GM18520 (cell line): ENCODE data around the gene PRDM12.

Source experiments
- ATAC-seq: cut with Tn5 transposase; IDR thresholded peaks from one replicate; pipeline ENCODE4 v1.9.1; 2021; ENCODE audit not compliant: unreplicated experiment

Gene PRDM12

DNA sequence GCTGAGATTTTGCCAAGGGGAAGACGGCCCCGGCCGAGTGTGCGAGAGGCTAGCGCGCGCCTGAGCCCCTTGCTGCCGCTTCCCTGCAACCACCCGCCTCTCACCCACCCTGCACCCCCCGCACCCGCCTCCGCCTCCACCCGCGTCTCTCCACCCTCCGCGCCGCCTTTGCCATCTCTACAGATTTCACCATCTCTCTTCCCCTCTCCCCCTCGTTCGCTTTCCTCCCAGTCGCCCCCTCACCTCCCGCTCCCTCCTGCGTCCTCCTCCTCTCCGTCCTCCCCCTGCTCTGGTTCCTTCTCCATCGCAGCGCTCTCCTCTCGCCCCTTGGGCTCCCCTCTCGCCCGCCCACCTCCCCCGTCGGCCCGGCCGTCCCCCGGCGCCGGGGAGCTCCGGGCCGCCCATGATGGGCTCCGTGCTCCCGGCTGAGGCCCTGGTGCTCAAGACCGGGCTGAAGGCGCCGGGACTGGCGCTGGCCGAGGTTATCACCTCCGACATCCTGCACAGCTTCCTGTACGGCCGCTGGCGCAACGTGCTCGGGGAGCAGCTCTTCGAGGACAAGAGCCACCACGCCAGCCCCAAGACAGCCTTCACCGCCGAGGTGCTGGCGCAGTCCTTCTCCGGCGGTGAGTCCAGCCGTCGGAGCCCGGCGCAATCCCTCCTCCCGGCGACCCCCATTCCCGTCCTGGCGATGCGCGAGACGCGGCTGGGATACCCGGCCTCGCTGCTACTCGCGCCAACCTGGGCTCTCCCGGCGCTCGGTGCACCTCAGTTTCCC, at the start of gene PRDM12:
Gene PRDM12 (plus strand): TSS at position 344 of the 778 bp plus-strand sequence. CDS start 60 bp downstream, at position 404.
- no peak for ATAC-seq

DNA sequence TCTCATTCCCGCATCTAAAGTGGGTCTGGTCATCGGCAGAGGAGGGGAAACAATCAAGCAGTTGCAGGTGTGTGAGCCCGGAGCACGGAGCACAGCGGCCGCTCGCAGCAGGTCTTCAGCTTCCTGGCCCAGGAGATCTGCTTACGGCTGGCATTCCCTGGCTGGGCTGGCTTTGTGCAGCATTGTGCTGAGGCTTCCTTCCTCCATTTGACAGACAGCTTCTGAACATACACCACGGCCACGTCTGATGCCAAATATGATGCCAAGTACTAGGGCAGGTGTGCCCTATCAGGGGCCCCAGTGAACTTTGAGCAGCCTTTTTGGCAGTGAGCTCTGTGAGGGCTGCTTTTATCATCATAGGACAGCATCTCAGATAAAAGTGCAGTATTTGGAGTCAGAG, 47.9 kb upstream of the PRDM12 start:
- no peak for ATAC-seq

DNA sequence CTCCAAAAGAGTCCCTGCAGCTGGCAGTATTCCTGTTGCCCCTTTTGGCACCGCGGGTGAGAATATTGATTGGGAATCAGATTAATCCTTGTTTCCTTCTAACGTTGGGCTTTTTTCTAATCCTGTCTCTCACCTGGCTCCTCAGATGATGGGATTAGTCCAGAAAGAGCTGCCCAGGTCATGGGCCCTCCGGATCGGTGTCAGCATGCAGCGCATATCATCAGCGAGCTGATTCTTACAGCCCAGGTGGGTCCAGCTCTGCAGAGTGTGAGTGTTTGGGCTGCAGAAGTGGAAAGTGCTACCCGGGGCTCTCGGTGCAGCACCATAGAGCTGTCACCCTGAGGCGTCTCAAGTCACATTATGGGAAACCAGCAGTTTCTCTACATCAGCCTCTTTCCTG, 40.9 kb upstream of the PRDM12 start:
- no peak for ATAC-seq

- no peak for ATAC-seq
These were observed 40.2 kb upstream of the PRDM12 start for GRCh38 chr9:130624154-130624553.

GRCh38 chr9:130626249-130626996, 38.0 kb upstream of the PRDM12 start:
- ATAC-seq = no peak

- no peak for ATAC-seq
These were observed 37.3 kb upstream of the PRDM12 start for GRCh38 chr9:130627051-130627450.

- no peak for ATAC-seq
These were observed 36.2 kb upstream of the PRDM12 start for GRCh38 chr9:130627896-130628792.

DNA sequence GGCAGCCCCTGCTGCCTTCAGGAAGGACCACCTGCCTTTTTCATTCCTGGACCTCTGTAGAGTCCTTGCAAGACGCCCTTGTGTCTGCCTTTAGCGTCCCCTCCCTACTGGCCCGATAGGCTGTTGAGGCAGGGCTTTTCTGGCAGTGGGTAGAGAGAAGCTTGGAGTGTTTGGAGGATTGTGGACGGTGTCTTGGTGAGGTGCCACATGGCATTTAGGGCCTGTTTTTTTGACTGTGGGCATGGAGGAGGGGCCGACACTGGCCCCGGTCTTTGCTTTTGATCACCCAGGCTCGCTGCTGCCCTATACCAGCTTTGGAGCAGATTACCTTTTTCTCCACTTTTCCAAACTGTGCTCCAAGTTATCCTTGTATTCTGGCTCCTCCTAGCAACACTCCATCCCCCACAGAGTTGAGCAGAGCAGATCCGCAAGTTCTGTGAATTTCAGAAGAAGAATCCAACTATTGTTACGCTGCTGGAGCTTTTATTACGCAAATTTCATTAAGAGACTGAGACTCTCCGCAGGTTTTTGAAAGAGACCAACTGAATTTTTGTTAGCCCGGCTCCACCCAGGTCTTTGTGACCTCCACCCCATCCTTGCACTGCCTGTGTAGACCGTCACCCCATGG, 34.8 kb upstream of the PRDM12 start:
- no peak for ATAC-seq

- ATAC-seq = no peak
These were observed 34.3 kb upstream of the PRDM12 start for GRCh38 chr9:130630071-130630450.

DNA sequence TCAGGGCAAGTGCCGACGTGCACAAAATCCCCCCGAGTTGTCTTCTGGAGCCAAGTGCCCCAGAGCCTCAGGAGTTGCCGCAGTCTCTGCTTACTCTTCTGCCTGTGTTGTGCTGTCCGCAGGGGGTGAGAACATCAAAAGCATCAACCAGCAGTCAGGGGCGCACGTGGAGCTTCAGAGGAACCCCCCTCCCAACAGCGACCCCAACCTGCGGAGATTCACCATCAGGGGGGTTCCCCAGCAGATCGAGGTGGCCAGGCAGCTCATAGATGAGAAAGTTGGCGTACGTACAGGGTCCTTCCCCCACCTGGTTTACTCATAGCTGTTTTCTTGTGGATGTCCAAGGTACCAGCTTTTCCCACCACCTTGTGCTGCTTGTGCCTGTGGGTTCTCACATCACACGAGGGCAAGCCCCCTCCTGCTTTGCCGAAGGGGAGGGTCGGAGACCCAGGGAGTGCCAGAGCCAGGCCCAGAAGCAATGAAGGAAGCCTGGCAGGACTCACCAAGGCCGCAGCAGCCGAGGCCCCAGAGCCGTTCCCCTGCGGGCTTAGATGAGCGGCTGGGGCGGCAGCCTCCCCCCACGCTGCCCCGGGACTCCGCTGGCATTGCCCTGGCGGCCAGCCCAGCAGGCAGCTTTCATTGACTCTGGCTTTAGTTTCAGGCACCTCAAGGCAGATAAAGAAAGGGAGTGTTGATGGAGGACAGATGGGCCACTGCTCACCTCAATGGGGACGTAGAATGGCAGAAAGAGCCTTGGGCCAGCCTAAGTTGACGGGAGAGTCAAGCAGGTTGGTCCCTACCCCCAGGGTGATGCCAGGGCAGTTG, 33.7 kb upstream of the PRDM12 start:
- no peak for ATAC-seq

DNA sequence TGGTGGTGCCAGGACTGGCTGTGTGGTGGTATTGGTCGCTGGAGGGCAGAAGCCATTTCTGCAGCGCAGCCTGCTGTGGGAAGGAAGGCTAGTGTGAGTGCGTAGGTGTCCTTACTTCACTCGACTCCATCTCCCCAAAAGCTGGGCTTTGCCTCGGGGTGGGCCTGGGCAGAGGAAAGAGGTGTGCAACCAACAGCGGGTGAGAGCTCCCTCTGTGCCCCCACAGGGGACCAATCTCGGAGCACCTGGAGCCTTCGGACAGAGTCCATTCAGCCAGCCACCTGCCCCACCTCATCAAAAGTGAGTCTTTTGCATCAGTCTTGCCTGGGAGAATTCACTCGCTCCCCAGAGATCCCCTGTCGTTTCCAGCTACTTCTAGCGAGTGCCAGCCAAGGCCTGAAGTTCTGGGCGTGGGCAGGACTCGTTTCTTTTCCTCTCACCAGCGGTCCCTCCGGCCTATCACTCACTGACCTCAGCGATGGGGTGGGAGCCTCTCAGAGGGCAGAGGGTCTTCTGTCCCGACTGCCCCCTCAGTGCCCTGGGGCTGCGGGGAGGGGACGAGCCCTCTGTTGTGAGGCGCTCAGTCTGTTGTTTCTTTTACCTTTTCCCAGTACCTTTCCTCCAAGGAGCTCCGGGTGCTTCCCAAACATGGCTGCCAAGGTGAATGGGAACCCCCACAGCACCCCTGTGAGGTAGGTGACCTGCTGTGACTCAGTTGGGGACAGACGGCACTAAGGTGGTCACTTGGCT, 32.9 kb upstream of the PRDM12 start:
- no peak for ATAC-seq

- ATAC-seq = no peak
These were observed 32.2 kb upstream of the PRDM12 start for GRCh38 chr9:130632081-130632710.

DNA sequence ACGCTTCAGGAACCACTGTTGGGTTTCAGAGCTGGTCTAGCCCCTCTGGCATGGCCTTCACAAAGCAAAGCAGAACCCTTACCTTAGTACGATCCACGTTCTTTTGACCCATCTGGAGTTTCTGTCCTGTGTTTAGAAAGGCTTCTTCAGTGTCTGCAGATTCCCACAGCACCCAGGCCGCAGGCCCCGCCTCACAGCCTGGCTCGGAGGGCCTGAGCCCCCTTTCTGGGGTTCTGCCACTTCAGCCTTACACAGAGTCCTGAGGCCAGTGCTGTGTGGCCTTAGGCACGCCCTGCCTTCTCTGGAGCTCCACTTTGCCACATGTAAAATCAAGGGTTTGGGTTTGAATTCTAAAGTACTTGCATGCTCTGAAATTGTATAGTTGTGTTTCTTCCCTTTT, 31.6 kb upstream of the PRDM12 start:
- no peak for ATAC-seq

DNA sequence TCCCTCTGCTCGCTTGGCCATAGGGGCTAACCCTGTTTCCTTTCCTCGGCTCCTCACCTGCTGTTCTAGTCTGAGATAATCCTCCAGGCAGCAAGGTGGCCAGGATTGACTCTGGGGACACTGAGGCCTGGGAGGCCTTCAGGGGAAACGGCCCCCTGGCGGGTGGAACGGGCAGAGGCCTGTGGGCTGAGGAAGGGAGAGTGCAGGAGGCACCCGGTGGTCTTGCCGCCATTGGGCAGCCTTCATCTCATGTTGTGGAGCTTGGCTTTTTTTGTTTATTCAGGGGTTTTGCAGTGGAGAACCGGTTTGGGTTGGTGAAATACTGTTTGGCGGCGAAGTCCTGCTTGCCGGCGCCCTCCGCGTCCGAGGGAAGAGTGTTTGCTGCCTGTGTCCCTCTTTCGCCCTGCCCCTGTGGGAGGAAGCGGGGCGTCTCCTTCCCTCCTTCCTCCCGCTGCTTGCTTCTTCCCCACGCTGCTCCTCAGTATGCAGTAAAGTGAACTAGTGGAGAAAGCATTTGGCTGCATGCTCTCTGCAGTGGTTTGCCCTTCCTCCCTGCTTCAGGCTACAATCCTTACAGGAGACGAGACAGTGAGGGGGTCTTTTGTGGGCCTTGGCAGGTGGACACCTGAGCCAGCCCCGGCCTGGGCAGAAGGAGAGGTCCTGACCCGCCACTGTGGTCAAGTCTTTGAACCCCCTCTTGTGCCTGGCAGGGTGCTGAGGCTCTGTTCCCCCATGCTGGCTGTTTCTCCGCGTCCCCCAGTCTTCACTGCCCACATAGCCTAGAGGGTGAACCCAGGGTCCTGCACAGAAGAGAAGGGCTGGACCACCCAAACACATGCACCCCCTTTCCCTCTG, 30.8 kb upstream of the PRDM12 start:
- no peak for ATAC-seq

DNA sequence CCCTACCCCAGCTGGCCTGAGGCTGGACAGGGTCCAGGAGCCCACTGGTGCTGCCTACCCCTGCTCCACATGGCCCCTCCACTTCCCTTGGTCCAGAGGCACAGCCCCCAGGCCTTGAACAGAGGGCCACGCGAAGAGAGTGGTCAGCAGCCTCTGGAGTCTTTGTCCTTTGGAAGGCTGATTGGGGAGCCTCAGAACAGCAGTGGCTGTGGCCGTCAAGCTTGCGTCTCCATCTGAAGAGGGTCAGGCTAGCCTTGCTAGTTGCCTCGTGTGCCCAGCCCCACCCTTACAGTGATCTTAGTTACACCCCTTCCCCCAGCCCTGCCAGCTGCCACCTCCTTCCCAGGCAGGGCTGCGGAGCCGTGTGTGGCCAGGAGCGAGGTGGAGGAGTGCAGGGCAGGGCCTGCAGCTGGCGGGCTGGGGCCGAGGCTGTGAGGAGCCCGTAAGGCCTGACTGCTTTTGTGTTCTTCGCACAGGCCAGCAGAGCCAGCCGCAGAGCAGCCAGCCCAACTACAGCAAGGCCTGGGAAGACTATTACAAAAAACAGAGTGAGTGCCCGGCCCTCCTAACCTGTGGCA, 30.1 kb upstream of the PRDM12 start:
- ATAC-seq = no peak

GRCh38 chr9:130634801-130635200, 29.6 kb upstream of the PRDM12 start:
- no peak for ATAC-seq

DNA sequence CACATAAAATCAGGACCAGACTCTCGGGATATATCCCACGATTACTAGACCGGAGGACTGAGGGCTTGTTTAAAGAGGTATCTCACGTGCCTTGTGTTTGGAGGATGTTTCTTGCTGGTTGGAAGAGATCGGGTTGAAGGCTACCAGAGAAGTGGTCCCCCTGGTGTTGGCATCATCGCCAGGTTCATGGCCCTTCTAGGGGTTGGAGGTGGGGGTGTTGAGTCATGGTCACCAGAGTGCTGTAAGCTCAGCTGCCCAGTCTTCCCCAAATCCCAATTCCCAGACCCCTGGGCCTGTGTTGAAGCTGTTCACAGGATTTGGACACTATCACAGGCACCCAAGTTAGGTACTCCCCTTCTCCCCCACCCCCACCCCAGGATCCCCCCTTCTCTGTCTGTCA, 29.1 kb upstream of the PRDM12 start:
- ATAC-seq = no peak
